Loucy (cell line): ENCODE measurements around the gene BOD1L1.

Source experiments
- EZH2phosphoT487 ChIP-seq: fragments of 200-600 bp; IDR thresholded peaks from 2 replicates; pipeline ENCODE4 v1.6.1; 2018; ENCODE audit warnings: antibody characterized with exemption, mild to moderate bottlenecking, moderate library complexity, borderline replicate concordance
- TF ChIP-seq, protein P1 (sequence below): fragments of 200-600 bp; sonication (generic); conservative IDR thresholded peaks from 2 replicates; pipeline ENCODE4 v1.5.1; 2014; ENCODE audit warnings: mild to moderate bottlenecking, antibody characterized with exemption, low read length

DNA sequence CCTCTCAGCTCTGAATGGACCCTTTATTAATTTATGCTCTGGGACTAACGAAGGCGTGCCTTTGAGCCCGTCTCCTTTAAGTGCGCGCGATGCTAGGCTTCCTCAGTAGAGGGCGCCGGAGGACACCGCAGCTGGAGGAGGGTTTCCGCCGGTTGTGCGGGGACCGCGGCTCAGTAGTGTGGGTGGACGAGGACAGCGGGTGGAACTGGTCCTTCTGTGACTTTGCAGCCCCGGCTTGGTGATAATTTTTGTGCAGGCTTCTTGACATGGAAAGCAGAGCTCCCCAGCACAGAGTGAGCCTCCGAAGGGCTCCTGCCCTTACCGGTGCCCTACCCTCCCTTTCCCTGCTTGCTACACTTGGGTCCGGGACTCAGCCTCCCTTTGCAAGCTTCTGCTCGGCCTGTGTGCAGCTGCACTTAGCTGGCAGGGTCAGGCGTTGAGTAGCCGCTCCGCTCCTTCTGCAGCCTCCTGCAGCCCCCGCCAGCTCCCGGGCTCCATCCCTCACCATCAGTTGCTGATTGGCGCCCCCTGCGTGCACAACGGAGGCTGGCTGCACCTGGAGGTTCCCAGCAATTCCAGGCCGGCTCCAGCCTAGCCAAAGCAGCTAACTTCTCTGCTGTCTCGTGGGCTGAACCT lies 26.8 kb upstream of the BOD1L1 start:
- TF ChIP-seq, protein P1, sequence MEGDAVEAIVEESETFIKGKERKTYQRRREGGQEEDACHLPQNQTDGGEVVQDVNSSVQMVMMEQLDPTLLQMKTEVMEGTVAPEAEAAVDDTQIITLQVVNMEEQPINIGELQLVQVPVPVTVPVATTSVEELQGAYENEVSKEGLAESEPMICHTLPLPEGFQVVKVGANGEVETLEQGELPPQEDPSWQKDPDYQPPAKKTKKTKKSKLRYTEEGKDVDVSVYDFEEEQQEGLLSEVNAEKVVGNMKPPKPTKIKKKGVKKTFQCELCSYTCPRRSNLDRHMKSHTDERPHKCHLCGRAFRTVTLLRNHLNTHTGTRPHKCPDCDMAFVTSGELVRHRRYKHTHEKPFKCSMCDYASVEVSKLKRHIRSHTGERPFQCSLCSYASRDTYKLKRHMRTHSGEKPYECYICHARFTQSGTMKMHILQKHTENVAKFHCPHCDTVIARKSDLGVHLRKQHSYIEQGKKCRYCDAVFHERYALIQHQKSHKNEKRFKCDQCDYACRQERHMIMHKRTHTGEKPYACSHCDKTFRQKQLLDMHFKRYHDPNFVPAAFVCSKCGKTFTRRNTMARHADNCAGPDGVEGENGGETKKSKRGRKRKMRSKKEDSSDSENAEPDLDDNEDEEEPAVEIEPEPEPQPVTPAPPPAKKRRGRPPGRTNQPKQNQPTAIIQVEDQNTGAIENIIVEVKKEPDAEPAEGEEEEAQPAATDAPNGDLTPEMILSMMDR, result peak; percentile 77
- no peak for TF ChIP-seq EZH2phosphoT487
